Neural crest cell (in vitro differentiated cells): ENCODE measurements around the gene CILP2. TPM values are rescaled to one million over a fixed set of nuclear protein-coding genes. Genes with fewer than 3 reads are reported as not detected.

Source experiments
- DNase-seq: peaks from one replicate; pipeline ENCODE4 v3.0.0; 2021; ENCODE audit warnings: low read depth, mixed read lengths, low spot score
- H3K27ac Mint-ChIP-seq: one replicate; pipeline ENCODE4 v1.8.0; 2021; ENCODE audit warnings: mild to moderate bottlenecking, mixed read lengths; ENCODE audit not compliant: unreplicated experiment
- H3K27me3 Mint-ChIP-seq: 2 replicates; pipeline ENCODE4 v1.8.0; 2021; ENCODE audit warnings: low read depth, mild to moderate bottlenecking, mixed read lengths
- H3K36me3 Mint-ChIP-seq: 2 replicates; pipeline ENCODE4 v1.8.0; 2021; ENCODE audit warnings: low read depth, mild to moderate bottlenecking, mixed read lengths
- H3K4me1 Mint-ChIP-seq: 2 replicates; pipeline ENCODE4 v1.8.0; 2021; ENCODE audit warnings: mixed read lengths
- H3K4me3 Mint-ChIP-seq: one replicate; pipeline ENCODE4 v1.8.0; 2021; ENCODE audit warnings: mild to moderate bottlenecking, mixed read lengths
- H3K9me3 Mint-ChIP-seq: 2 replicates; pipeline ENCODE4 v1.8.0; 2021; ENCODE audit warnings: mixed read lengths
- CTCF ChIP-seq: fragments of 200-600 bp; sonication (generic); conservative IDR thresholded peaks from 2 replicates; pipeline ENCODE4 v1.5.0; 2021; ENCODE audit warnings: antibody characterized with exemption, mild to moderate bottlenecking
- total RNA-seq: library from RNA; stranded (reverse); gene quantifications from 2 replicates; pipeline ENCODE4 v1.2.1, GENCODE V29; 2021

CILP2 gene
- total RNA-seq, 1 donor from 2014 or later: 2.7 TPM

- peak; percentile 22 for TF ChIP-seq CTCF
- Mint-ChIP-seq H3K27ac (peak within 1 kb of the TSS; percentile 90), H3K27me3 (peaks cover 5% of the 10 kb centered on the region), H3K4me3 (peak within 1 kb of the TSS; percentile 99), H3K36me3 (peaks cover 11% of the 10 kb centered on the region), H3K4me1 (peaks cover 14% of the 10 kb centered on the region), H3K9me3 (no peaks in the 10 kb centered on the region)
- DNase-seq: peak; percentile 98
These were observed 22.2 kb upstream of the CILP2 start, which contains the start of gene NDUFA13 for GRCh38 chr19:19515642-19516519. Gene NDUFA13, plus strand, starts transcription at chr19:19516225. Its CDS starts 14 bp downstream, at chr19:19516239.

GRCh38 chr19:19517235-19517619 is 20.8 kb upstream of the CILP2 start:
- no peak for TF ChIP-seq CTCF
- no peak for DNase-seq
- Mint-ChIP-seq H3K4me1 (peaks cover 15% of the 10 kb centered on the region), H3K36me3 (peaks cover 12% of the 10 kb centered on the region), H3K27me3 (peaks cover 4% of the 10 kb centered on the region), H3K27ac (no peak overlapping the region), H3K9me3 (no peaks in the 10 kb centered on the region), H3K4me3 (peak overlapping the region; percentile 99)

GRCh38 chr19:19520989-19521388 is 17.1 kb upstream of the CILP2 start:
- Mint-ChIP-seq H3K27me3 (peaks cover 1% of the 10 kb centered on the region), H3K4me3 (peak overlapping the region; percentile 70), H3K4me1 (peaks cover 24% of the 10 kb centered on the region), H3K27ac (no peak overlapping the region), H3K36me3 (peaks cover 9% of the 10 kb centered on the region), H3K9me3 (no peaks in the 10 kb centered on the region)
- no peak for DNase-seq
- TF ChIP-seq CTCF: no peak

- Mint-ChIP-seq H3K27ac (no peak overlapping the region), H3K4me1 (peaks cover 32% of the 10 kb centered on the region), H3K4me3 (no peak overlapping the region), H3K27me3 (no peaks in the 10 kb centered on the region), H3K9me3 (no peaks in the 10 kb centered on the region), H3K36me3 (peaks cover 8% of the 10 kb centered on the region)
- no peak for DNase-seq
- no peak for TF ChIP-seq CTCF
These were observed 14.9 kb upstream of the CILP2 start for GRCh38 chr19:19523177-19523576.

GRCh38 chr19:19524053-19524452 is 14.0 kb upstream of the CILP2 start:
- Mint-ChIP-seq H3K9me3 (no peaks in the 10 kb centered on the region), H3K27ac (no peak overlapping the region), H3K36me3 (peaks cover 8% of the 10 kb centered on the region), H3K4me3 (no peak overlapping the region), H3K27me3 (no peaks in the 10 kb centered on the region), H3K4me1 (peaks cover 32% of the 10 kb centered on the region)
- DNase-seq: no peak
- TF ChIP-seq CTCF: no peak
